HPDE6-E6E7 (cell line): Measurements from ENCODE around the gene GAS6.
"Not testable (repeated sequence)": the region's sequence is repeated elsewhere in the genome, so short reads cannot be mapped to it uniquely, and the experiment has no call there.

Experiments
- DNase-seq: peaks from one replicate; pipeline ENCODE4 v3.0.0; 2011; ENCODE audit warnings: missing footprints; ENCODE audit errors: extremely low spot score

GAS6 gene

GRCh38 chr13:113867913-113868312 is 4.0 kb upstream of the GAS6 start:
- not testable (repeated sequence) for DNase-seq

DNA sequence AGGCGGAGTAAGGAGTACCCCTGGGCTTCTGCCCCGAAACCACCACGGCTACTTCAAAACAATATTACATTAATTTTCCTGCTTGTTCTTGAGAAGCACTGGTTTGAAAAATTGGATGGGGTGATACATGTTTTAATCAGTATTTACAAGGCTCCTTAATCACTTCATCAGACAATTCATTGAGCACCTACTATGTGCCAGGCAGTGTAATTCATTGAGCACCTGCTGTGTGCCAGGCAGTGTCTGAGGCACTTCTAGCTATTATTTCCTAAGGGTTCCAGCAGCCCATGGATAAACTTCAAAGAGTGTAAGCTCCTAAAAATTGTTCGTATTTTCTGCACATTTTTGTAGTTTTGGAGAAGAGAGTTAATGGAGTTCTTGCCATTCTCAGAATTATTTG is 1.6 kb upstream of the GAS6 start:
- no peak for DNase-seq

DNA sequence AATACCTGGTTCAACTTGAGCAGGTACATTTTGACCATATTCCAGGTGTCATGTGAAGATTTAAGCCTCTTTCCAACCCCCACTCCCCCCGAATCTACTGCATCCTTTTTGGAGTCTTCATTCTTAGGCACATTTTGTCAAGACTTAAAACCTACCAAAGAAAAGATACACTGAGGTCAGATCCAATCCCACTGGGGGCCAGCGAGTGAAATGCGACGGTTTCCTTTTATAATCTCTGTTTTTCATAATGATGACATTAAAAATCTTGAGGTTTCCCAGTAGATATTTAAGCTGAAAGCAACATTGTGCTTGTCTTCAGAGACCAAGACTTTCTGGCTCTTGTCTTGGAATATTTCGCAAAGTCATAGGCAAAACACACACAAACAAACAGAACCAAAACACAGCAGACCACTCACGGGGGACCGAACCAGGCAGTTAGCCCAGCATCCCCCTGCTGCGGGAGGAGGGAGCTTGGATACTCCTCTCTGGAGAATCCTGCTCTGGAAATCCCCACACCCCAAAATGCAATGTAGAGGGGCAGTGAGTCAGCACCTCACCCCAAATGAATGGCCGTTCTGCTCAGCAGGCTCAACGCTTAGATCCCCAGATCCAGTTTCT is 506 bp upstream of the GAS6 start:
- no peak for DNase-seq

DNA sequence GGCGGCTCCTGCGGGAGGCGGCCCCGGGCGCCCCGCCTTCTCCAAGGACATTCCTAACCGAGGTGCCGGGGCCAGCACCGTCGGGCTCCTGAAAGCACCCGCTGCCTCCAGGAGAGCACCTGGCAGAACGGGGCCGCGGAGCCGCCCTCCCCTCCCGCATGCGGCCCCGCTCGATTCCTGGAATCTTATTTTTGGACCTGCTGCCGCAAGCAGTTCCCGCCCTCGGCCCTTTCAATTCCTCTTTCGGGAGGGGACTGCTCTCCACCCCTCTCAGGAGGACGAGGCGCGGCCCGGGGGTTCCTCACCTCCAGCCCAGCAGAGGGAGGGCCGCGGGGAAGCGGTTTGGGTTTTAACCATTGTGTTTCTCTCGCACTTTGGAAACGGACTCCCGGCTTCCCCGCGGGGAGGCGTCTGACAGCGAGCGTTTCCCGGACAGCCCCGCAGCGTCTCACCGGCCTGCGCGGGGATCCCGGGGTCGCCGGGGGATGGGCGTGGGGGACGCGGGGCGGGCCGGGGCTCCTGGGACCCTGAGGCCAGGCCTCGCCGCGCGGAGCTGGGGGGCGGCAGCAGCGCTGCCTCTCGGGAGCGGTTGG is 849 bp downstream of the GAS6 start:
- peak; percentile 43 for DNase-seq

DNA sequence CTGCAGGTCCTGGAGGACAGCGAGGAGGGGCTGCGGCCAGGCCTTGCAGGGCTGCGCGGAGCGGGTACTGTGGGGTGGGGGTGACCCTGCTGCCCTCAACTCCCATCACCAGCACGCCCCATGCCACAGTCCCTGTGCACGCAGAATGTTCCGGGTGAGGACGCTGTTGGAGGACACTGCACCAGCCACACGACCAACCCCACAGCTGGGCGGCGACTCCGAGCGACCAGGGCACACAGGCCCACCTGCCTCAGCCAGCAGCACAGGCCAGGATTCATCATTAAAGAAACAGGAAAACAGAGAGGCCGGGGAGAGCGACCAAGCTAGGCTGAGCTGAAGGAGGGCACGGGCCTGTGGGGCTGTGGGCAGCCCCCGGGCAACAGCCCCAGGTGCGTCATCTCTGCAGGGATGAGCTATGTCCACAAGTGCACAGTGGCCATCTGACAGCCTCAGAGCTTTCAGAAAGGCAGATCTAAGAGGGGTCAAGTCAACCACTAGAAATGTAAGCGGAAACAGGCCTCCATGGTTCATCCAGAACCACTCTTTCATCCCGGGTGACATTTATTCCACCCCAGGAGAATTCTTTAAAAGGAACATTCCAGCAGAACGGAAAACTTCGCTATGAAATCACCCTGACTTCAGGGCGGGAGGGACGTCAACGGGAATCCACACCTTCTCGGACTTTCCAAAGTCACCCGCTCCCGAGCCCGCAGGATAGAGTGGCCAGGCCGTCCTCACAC is 1.5 kb downstream of the GAS6 start:
- no peak for DNase-seq

DNA sequence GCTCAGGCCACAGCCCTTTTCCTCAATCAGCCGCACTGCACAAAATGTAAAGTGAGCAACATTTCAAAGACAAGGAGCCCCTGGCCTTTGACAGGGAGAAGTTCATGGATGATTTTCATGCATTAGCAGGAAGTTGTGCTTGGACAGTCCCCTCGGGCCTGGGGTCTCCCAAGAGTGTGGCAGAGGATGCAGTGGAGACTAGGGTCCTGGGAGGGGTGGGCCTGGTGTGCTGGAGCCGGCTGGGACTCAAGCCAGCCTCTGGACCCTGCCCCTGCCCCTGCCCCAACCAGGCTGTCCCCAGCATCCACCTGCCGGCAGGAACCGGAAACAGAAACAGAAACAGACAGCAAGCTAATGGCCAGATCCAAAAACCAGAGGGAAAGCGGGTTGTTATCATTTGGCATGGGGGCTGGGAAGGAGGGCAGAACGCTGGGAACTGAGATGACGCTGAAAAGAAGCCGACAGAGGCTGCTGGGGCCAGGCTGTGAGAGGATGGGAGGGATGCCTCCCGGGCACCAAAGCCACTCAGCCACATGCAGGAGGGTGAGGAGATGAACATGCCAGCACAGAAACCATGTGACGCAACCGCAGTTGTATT is 2.3 kb downstream of the GAS6 start:
- DNase-seq, result peak; percentile 71

DNA sequence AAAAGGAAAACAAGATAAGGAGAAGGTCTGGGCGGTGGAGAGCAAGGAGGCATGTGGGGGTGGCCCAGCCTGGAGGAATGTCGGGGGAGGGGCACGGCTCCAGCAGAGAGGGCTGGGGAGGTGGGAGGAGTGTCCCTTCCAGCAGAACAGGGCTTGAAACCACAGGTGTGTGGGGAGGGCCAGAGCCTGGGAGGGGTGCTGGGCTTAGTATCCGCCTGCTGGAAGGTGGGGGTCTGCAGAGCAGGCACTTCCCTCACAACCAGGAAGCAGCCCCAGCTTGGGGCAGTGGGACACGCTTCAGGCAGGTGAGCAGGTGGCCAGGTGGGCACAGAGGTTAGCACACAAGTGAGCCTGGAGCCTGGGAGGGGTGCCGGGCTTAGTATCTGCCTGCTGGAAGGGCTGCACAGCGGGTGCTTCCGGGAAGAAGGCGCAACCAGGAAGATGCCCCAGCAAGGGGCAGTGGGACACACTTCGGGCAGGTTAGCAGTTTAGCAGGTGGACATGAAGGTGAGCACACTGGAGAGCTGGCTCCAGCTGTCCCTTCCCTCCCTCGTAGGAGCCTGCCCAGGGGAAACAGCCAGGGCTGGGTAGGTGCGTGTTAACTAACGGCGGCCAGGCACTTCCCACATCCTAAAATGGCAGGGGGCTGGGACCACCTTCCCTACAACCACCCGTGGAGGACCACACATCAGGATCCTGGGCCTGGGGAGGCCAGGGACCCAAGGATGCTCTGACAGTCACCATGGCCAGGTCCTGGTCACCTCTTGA is 3.0 kb downstream of the GAS6 start:
- no peak for DNase-seq

DNA sequence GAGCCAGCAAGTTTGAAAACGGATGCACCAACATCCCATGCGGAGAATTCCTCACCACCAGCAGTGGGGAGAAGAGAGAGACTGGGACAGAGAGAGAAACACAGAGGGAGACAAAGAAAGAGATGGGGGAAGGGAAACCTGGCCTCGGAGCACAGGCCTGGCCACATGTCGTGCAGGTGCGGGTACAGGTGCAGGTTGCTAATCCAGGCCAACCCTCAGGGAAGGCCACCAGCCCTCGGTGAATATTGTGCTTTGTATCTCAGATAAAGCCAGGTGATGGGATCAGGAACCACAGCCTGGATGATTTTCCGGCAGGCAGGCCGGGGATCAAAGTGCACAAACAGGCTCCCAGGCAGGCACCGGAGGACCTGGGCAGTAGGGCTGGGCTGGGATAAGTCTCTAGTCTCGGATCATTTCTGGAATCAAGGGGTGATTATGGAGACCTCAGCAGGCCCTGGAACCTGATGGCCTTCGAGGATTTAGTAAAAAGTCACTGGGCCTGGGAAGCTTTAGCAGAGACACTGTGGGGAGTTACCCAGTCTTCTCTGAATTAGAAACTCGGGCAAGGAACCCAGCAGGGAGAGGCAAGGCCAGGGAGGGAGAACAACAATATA is 3.7 kb downstream of the GAS6 start:
- no peak for DNase-seq

DNA sequence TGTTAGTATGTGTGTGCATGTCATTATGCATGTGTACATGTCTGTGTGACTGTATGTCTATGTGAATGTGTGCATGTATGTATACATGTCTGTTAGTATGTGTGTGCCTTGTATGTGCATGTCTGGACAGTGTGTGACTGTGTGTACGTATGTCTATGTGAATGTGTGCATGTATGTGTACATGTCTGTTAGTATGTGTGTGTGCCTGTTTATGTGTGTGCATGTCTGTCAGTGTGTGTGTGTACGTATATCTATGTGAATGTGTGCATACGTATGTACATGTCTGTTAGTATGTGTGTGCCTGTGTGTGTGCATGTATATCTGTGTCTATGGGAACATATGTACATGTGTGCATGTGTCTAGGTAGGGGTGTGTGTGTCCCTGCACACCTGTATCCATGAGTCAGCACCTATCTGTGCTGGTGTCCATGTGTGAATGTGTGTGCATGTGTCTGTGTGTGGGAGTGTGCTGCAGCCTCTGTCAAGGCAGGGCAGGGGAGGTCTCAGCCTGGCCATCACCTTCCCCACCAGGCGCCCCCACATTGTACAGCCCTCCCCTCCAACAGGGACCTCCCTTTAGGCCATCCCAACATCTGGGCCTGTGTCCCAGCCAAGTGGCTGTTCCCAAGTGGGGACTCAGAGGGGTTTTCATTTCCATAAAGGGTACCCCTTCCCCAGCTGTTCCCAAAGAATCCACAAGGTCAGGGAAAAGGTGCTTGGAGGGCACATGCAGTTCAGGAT is 4.4 kb downstream of the GAS6 start:
- DNase-seq, result no peak

DNA sequence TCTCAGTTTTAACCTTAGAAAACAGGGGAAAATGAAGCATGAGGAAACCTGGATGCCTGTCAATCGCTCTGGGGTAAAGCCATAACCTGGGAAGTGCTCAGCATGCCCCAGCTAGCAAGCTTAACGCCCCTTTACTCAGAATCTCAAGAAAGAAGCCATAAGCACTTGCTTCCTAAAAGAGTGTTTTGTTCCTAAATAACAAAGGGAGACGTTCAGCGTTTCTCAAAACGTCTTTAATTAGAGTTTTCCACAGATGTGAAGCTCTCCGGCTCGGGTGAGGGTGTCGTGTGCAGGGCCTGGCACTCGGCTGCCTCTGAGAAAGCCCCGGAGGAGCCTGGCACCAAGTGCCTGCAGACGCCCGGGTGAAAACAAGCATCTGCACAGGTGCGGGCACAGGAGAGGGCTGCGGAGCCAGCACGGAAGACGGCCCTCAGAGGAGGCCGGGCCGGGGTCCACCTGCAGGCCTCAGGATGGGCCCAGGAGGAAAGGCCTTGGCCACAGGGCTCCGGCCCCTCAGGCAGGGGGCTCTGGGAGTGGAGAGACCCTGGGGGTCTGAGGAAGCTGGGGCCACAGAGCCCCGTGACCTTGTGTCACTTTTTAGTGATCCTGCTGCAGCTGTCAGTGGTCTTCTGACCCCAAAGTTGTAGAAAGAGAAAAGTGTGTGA is 6.2 kb downstream of the GAS6 start:
- no peak for DNase-seq

DNA sequence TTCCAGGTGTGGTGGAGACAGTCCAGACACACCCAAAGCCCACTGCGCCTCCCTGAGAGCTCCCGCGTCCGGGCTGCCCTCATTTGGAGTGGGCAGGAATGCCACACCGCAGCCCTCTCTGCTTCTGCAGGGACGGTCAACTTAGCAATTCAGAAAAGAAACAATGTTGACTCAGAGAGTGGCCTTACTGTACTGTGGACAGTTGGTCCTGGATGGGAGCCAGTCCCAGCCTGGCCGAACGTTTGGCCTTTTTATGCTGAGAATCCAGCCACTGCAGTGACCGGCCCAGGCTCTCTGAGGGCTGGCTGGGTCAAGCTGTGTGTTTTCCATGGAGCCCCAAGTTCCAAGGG is 7.2 kb downstream of the GAS6 start:
- no peak for DNase-seq

DNA sequence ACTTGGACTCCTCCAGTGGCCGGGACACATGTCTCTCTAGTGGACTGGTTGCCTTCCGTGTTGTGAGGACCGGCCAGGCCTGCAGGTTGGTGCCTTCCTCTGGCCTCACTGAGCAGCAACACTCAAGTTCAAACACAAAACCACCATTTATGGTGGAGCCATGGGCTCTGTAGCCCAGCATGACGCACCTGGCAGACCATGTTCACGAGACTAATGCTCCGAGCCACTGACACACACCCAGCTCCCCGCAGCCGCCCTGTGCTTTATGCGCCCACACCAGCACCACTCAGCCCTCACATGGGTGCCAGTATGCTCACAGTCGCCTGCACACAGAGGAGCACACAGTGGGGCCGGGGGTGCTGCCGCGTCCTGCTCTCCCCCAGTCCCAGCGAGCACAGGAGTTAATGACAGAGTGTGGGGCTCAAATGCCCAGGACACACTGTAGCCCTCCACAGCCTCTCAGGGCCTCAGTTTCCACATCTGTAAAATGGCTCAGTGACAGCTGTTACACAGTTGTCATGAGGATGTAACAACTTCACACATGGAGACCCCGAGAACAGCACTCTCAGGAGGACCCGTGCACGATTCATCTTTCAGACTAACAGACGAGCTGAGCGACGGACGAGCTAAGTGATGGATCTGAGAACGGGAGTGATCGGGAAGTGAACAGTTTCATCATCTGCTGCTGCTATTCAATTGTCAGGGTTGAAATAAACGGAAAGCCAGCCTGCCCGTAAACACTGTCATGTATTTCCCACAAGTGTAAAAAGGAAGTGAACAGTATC is 7.8 kb downstream of the GAS6 start:
- no peak for DNase-seq

- DNase-seq, result no peak
Observed at GRCh38 chr13:113855012-113855921, 8.6 kb downstream of the GAS6 start.

DNA sequence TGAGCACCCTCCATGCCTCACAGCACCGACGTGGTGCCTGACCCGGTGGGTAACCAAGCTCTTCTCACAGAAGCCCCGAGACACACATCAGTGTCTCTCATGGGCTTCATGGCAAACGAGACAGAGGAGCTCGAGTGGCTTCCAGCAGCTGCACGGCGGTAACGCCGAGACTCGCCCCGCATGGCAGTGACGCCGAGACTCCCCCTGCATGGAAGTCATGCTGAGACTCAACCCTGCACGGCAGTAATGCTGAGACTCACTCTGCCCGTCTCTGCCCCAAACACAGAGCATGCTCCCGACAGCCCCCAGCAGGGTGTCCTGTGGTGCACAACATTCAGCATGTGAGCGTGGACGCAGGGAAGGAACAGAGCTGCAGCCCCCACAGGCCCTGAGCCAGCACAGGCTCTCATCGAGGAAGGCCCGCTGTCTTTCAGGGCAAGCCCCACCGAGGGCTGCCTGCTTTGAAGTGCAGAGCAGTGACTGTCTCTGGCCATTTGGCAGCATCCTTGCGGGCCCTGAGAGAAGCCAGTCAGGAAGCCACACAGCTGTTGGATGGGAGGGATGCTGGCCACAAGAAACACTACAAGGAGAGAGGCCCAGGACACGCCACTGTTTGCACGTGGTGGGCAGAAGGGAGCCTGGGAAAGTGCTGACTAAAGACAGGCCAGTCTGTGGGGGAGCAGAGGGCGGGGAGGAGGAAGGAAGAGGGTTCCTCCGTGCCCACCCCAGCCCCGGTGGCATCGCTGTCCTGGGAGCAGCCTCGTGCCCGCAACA is 9.5 kb downstream of the GAS6 start:
- no peak for DNase-seq

DNA sequence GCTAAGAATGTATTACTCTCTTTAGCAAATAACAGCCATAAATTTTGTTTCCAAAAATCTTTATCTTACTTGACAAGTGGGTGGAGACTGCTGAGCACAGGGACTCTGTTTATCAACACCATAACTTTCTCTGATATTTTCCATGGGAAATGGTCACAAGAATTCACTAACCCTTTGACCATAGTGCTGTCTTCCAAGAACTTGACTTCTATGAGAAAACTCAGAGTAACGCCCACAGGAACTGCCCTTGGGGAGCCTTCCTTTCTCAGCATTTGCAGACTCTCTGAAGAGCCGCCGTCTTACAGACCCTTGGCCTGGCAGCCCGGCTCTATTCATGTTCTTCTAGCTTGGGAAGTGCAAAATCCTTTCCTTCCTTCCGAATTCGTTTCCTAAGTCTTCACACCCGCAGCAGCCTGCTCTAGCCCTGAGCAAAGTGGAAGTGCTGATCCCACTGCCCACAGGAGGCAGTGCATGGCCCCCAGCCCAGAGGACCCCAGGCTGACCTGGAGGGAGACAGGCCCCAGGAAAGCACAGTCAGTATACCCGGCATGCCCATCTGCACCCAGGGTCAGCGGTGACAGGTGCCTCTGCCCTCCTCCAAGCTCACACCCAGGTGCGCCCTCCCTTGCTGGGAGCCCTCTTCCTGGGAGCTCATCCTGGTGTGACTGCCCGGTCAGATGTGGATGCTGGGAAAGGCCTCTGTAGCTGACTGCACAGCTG is 10.2 kb downstream of the GAS6 start:
- DNase-seq, result no peak

DNA sequence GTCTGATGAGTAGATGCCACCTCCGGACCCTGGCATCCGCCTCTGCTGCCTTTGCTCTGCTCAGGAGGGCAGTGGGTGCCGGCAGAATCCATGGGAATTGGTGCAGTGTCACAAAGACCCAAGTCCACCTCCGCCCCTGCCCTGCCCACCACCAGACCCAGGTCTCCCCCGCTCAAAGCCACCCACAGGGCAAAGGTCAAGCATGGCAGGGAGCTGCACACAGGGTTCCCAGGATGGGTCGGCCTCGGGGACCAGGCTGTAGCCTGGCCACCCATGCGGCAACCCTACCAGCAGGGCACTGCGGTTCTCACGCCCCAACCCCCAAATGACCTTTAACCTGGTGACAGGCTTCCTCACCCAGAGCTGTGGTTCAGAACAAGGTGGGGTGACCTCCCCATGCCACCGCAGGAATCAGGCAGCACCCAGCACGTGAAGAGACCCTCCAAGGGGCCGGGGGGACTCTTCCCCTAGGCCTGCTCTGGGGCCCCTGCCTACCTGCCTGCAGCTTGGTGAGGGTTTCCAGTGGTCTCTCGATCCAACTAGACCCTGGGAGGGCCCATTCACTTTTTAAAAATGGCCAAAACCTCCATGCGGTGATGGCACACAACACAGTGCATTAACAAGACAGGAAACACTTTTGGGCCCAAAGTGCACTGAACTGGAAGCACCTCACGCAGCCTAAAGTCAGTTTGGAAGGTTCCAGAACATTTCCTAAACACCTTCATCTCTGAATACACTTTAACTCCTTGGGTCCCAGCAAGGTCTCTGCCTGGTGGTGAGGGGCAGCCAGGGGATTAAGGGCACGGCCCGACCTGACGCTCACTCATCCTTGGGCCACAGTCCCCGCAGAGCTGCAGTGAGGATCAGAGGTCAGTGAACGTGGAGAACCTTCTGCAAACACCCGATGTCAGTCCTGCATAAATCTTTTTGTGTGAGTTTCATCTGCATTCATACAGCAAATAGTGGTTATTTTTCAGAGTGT is 11.0 kb downstream of the GAS6 start:
- no peak for DNase-seq
